ENCODE measurements around the gene AKR1C4.

- TF ChIP-seq CTCF (conservative IDR thresholded peaks at IDR 0.05; ENCODE audit: low read length): no peak
- TF ChIP-seq EZH2phosphoT487 (IDR thresholded peaks at IDR 0.05; ENCODE audit: borderline replicate concordance): no peak
Measured at GRCh38 chr10:5234106-5234860, 37.6 kb downstream of the AKR1C4 start.
